CD4-positive, alpha-beta T cell treated with Interleukin-17A for 4 hours (primary cell): Measurements from ENCODE around the gene PRKCA.
"Not testable (repeated sequence)": the region's sequence is repeated elsewhere in the genome, so short reads cannot be mapped to it uniquely, and the experiment has no call there.

Experiments used
- DNase-seq: peaks from one replicate; pipeline ENCODE4 v3.0.0-alpha.2; 2020; ENCODE audit warnings: mixed read lengths

PRKCA gene

GRCh38 chr17:66292353-66292752, 10.1 kb upstream of the PRKCA start:
- no peak for DNase-seq

GRCh38 chr17:66296289-66296725, 6.1 kb upstream of the PRKCA start:
- no peak for DNase-seq

GRCh38 chr17:66297443-66297842, 5.0 kb upstream of the PRKCA start:
- DNase-seq = not testable (repeated sequence)

GRCh38 chr17:66299711-66300110, 2.7 kb upstream of the PRKCA start:
- no peak for DNase-seq

- no peak for DNase-seq
These were observed 1.5 kb upstream of the PRKCA start for GRCh38 chr17:66300956-66301355.

- DNase-seq = no peak
These were observed 998 bp upstream of the PRKCA start for GRCh38 chr17:66301367-66301863.

GRCh38 chr17:66302761-66303626, 581 bp downstream of the PRKCA start:
- peak; percentile 60 for DNase-seq

GRCh38 chr17:66304304-66305174, 2.1 kb downstream of the PRKCA start:
- peak; percentile 40 for DNase-seq

GRCh38 chr17:66306446-66306845, 4.0 kb downstream of the PRKCA start:
- no peak for DNase-seq

- no peak for DNase-seq
These were observed 4.8 kb downstream of the PRKCA start for GRCh38 chr17:66307257-66307656.

- no peak for DNase-seq
These were observed 6.4 kb downstream of the PRKCA start for GRCh38 chr17:66308856-66309255.

GRCh38 chr17:66309793-66310192, 7.4 kb downstream of the PRKCA start:
- no peak for DNase-seq

- DNase-seq = no peak
These were observed 8.2 kb downstream of the PRKCA start for GRCh38 chr17:66310528-66311148.

- no peak for DNase-seq
These were observed 10.5 kb downstream of the PRKCA start for GRCh38 chr17:66312912-66313311.

GRCh38 chr17:66313325-66313724, 10.9 kb downstream of the PRKCA start:
- DNase-seq = no peak

GRCh38 chr17:66313995-66314659, 11.7 kb downstream of the PRKCA start:
- DNase-seq = no peak

- no peak for DNase-seq
These were observed 15.2 kb downstream of the PRKCA start for GRCh38 chr17:66317629-66318028.

- DNase-seq = no peak
These were observed 16.8 kb downstream of the PRKCA start for GRCh38 chr17:66319226-66319625.

- no peak for DNase-seq
These were observed 20.4 kb downstream of the PRKCA start for GRCh38 chr17:66322764-66323163.

GRCh38 chr17:66324381-66325004, 22.1 kb downstream of the PRKCA start:
- not testable (repeated sequence) for DNase-seq

- no peak for DNase-seq
These were observed 24.1 kb downstream of the PRKCA start for GRCh38 chr17:66326476-66327047.

GRCh38 chr17:66330646-66331037, 28.2 kb downstream of the PRKCA start:
- no peak for DNase-seq
